ENCODE measurements around the gene MARVELD1. TPM values are rescaled to one million over a fixed set of nuclear protein-coding genes. Genes with fewer than 3 reads are reported as not detected.

MARVELD1 gene
- total and polyA plus RNA-seq, 2 donors = 3.7 to 14.2 TPM

GRCh38 chr10:97717627-97718026 is 4.1 kb downstream of the MARVELD1 start:
- WGBS = 97% methylated on average over 7 of the region's 7 CpGs
- Histone ChIP-seq H3K36me3 (ENCODE audit: control insufficient read depth in 2 of 2, insufficient read depth in 2 of 2, low read length in 1 of 2) (no peaks in the 10 kb centered on the region), H3K27me3 (ENCODE audit: control insufficient read depth in 2 of 2, insufficient read depth in 1 of 2, low read length in 1 of 2) (peaks cover 22 to 54% of the 10 kb centered on the region in 2 donors), H3K4me1 (ENCODE audit: control insufficient read depth in 2 of 2, insufficient read depth in 2 of 2, low read length in 2 of 2) (peaks cover 5 to 9% of the 10 kb centered on the region in 2 donors), H3K4me3 (ENCODE audit: low read length in 2 of 2) (no peak overlapping the region), H3K9me3 (ENCODE audit: control insufficient read depth in 2 of 2, insufficient read depth in 1 of 2, low read length in 1 of 2) (no peaks in the 10 kb centered on the region), H3K27ac (ENCODE audit: low read depth in 1 of 2, low read length in 1 of 2) (no peak overlapping the region)
- DNase-seq (ENCODE audit: low read depth in 6 of 9, low spot score in 9 of 9) = no peak

GRCh38 chr10:97718178-97718577 is 4.6 kb downstream of the MARVELD1 start:
- DNase-seq (ENCODE audit: low read depth in 6 of 9, low spot score in 9 of 9) = no peak
- 83% methylated on average over 6 of the region's 6 CpGs for WGBS

GRCh38 chr10:97718659-97719142 is 5.2 kb downstream of the MARVELD1 start:
- no peak overlapping the region for H3K4me3 ChIP-seq (ENCODE audit: low read length in 2 of 2)
- H3K27me3 ChIP-seq (ENCODE audit: control insufficient read depth in 2 of 2, insufficient read depth in 1 of 2, low read length in 1 of 2) = peaks cover 15 to 44% of the 10 kb centered on the region in 2 donors
- H3K4me1 ChIP-seq (ENCODE audit: control insufficient read depth in 2 of 2, insufficient read depth in 2 of 2, low read length in 2 of 2) = peaks cover 0 to 9% of the 10 kb centered on the region in 2 donors
- H3K9me3 ChIP-seq (ENCODE audit: control insufficient read depth in 2 of 2, insufficient read depth in 1 of 2, low read length in 1 of 2) = no peaks in the 10 kb centered on the region
- H3K27ac ChIP-seq (ENCODE audit: low read depth in 1 of 2, low read length in 1 of 2) = no peak overlapping the region
- WGBS = 91% methylated on average over 8 of the region's 8 CpGs
- H3K36me3 ChIP-seq (ENCODE audit: control insufficient read depth in 2 of 2, insufficient read depth in 2 of 2, low read length in 1 of 2) = no peaks in the 10 kb centered on the region
- DNase-seq (ENCODE audit: low read depth in 6 of 9, low spot score in 9 of 9) = no peak

More at GRCh38 chr10:97718178-97718577, 4.6 kb downstream of the MARVELD1 start:
- Histone ChIP-seq H3K27me3 (ENCODE audit: control insufficient read depth in 2 of 2, insufficient read depth in 1 of 2, low read length in 1 of 2) (peaks cover 18 to 49% of the 10 kb centered on the region in 2 donors), H3K27ac (ENCODE audit: low read depth in 1 of 2, low read length in 1 of 2) (no peak overlapping the region), H3K4me3 (ENCODE audit: low read length in 2 of 2) (no peak overlapping the region), H3K9me3 (ENCODE audit: control insufficient read depth in 2 of 2, insufficient read depth in 1 of 2, low read length in 1 of 2) (no peaks in the 10 kb centered on the region), H3K4me1 (ENCODE audit: control insufficient read depth in 2 of 2, insufficient read depth in 2 of 2, low read length in 2 of 2) (peaks cover 5 to 9% of the 10 kb centered on the region in 2 donors), H3K36me3 (ENCODE audit: control insufficient read depth in 2 of 2, insufficient read depth in 2 of 2, low read length in 1 of 2) (no peaks in the 10 kb centered on the region)

GRCh38 chr10:97719602-97720001 is 6.1 kb downstream of the MARVELD1 start:
- Histone ChIP-seq H3K9me3 (ENCODE audit: control insufficient read depth in 2 of 2, insufficient read depth in 1 of 2, low read length in 1 of 2) (no peaks in the 10 kb centered on the region), H3K27me3 (ENCODE audit: control insufficient read depth in 2 of 2, insufficient read depth in 1 of 2, low read length in 1 of 2) (peaks cover 6 to 36% of the 10 kb centered on the region in 2 donors), H3K27ac (ENCODE audit: low read depth in 1 of 2, low read length in 1 of 2) (no peak overlapping the region), H3K36me3 (ENCODE audit: control insufficient read depth in 2 of 2, insufficient read depth in 2 of 2, low read length in 1 of 2) (no peaks in the 10 kb centered on the region), H3K4me3 (ENCODE audit: low read length in 2 of 2) (no peak overlapping the region), H3K4me1 (ENCODE audit: control insufficient read depth in 2 of 2, insufficient read depth in 2 of 2, low read length in 2 of 2) (peaks cover 0 to 7% of the 10 kb centered on the region in 2 donors)
- 94% methylated on average over 2 of the region's 2 CpGs for WGBS
- DNase-seq (ENCODE audit: low read depth in 6 of 9, low spot score in 9 of 9) = no peak

GRCh38 chr10:97721871-97722780 is 8.6 kb downstream of the MARVELD1 start:
- peaks cover 0 to 15% of the 10 kb centered on the region in 2 donors for H3K27me3 ChIP-seq (ENCODE audit: control insufficient read depth in 2 of 2, insufficient read depth in 1 of 2, low read length in 1 of 2)
- H3K27ac ChIP-seq (ENCODE audit: low read depth in 1 of 2, low read length in 1 of 2) = no peak overlapping the region
- peaks cover 0 to 4% of the 10 kb centered on the region in 2 donors for H3K9me3 ChIP-seq (ENCODE audit: control insufficient read depth in 2 of 2, insufficient read depth in 1 of 2, low read length in 1 of 2)
- no peaks in the 10 kb centered on the region for H3K4me1 ChIP-seq (ENCODE audit: control insufficient read depth in 2 of 2, insufficient read depth in 2 of 2, low read length in 2 of 2)
- H3K4me3 ChIP-seq (ENCODE audit: low read length in 2 of 2) = no peak overlapping the region
- WGBS = 96% methylated on average over 12 of the region's 12 CpGs
- DNase-seq (ENCODE audit: low read depth in 6 of 9, low spot score in 9 of 9) = no peak
- no peaks in the 10 kb centered on the region for H3K36me3 ChIP-seq (ENCODE audit: control insufficient read depth in 2 of 2, insufficient read depth in 2 of 2, low read length in 1 of 2)

- WGBS = 94% methylated on average over 3 of the region's 3 CpGs
- Histone ChIP-seq H3K27ac (ENCODE audit: low read depth in 1 of 2, low read length in 1 of 2) (no peak overlapping the region), H3K4me1 (ENCODE audit: control insufficient read depth in 2 of 2, insufficient read depth in 2 of 2, low read length in 2 of 2) (no peaks in the 10 kb centered on the region), H3K27me3 (ENCODE audit: control insufficient read depth in 2 of 2, insufficient read depth in 1 of 2, low read length in 1 of 2) (peaks cover 0 to 10% of the 10 kb centered on the region in 2 donors), H3K36me3 (ENCODE audit: control insufficient read depth in 2 of 2, insufficient read depth in 2 of 2, low read length in 1 of 2) (no peaks in the 10 kb centered on the region), H3K4me3 (ENCODE audit: low read length in 2 of 2) (no peak overlapping the region), H3K9me3 (ENCODE audit: control insufficient read depth in 2 of 2, insufficient read depth in 1 of 2, low read length in 1 of 2) (peaks cover 0 to 4% of the 10 kb centered on the region in 2 donors)
- DNase-seq (ENCODE audit: low read depth in 6 of 9, low spot score in 9 of 9) = no peak
Measured at GRCh38 chr10:97723001-97723400, 9.5 kb downstream of the MARVELD1 start.

- Histone ChIP-seq H3K27ac (ENCODE audit: low read depth in 1 of 2, low read length in 1 of 2) (no peak overlapping the region), H3K9me3 (ENCODE audit: control insufficient read depth in 2 of 2, insufficient read depth in 1 of 2, low read length in 1 of 2) (peaks cover 0 to 4% of the 10 kb centered on the region in 2 donors), H3K4me1 (ENCODE audit: control insufficient read depth in 2 of 2, insufficient read depth in 2 of 2, low read length in 2 of 2) (no peaks in the 10 kb centered on the region), H3K36me3 (ENCODE audit: control insufficient read depth in 2 of 2, insufficient read depth in 2 of 2, low read length in 1 of 2) (no peaks in the 10 kb centered on the region), H3K4me3 (ENCODE audit: low read length in 2 of 2) (no peak overlapping the region), H3K27me3 (ENCODE audit: control insufficient read depth in 2 of 2, insufficient read depth in 1 of 2, low read length in 1 of 2) (peaks cover 0 to 3% of the 10 kb centered on the region in 2 donors)
- no peak for DNase-seq (ENCODE audit: low read depth in 6 of 9, low spot score in 9 of 9)
- 94% methylated on average over 5 of the region's 5 CpGs for WGBS
Measured at GRCh38 chr10:97724341-97724941, 10.9 kb downstream of the MARVELD1 start.

- Histone ChIP-seq H3K27me3 (ENCODE audit: control insufficient read depth in 2 of 2, insufficient read depth in 1 of 2, low read length in 1 of 2) (peaks cover 0 to 3% of the 10 kb centered on the region in 2 donors), H3K27ac (ENCODE audit: low read depth in 1 of 2, low read length in 1 of 2) (peak overlapping the region in 1 of 2 donors; percentile 1), H3K4me1 (ENCODE audit: control insufficient read depth in 2 of 2, insufficient read depth in 2 of 2, low read length in 2 of 2) (no peaks in the 10 kb centered on the region), H3K36me3 (ENCODE audit: control insufficient read depth in 2 of 2, insufficient read depth in 2 of 2, low read length in 1 of 2) (no peaks in the 10 kb centered on the region), H3K4me3 (ENCODE audit: low read length in 2 of 2) (no peak overlapping the region), H3K9me3 (ENCODE audit: control insufficient read depth in 2 of 2, insufficient read depth in 1 of 2, low read length in 1 of 2) (peaks cover 0 to 4% of the 10 kb centered on the region in 2 donors)
- WGBS = 94% methylated on average over 8 of the region's 8 CpGs
- no peak for DNase-seq (ENCODE audit: low read depth in 6 of 9, low spot score in 9 of 9)
Measured at GRCh38 chr10:97726636-97727178, 13.2 kb downstream of the MARVELD1 start.

GRCh38 chr10:97729014-97729413 is 15.5 kb downstream of the MARVELD1 start:
- DNase-seq (ENCODE audit: low read depth in 6 of 9, low spot score in 9 of 9) = no peak
- H3K4me1 ChIP-seq (ENCODE audit: control insufficient read depth in 2 of 2, insufficient read depth in 2 of 2, low read length in 2 of 2) = no peaks in the 10 kb centered on the region
- peaks cover 0 to 4% of the 10 kb centered on the region in 2 donors for H3K9me3 ChIP-seq (ENCODE audit: control insufficient read depth in 2 of 2, insufficient read depth in 1 of 2, low read length in 1 of 2)
- H3K36me3 ChIP-seq (ENCODE audit: control insufficient read depth in 2 of 2, insufficient read depth in 2 of 2, low read length in 1 of 2) = no peaks in the 10 kb centered on the region
- WGBS = 95% methylated on average over 5 of the region's 5 CpGs
- H3K4me3 ChIP-seq (ENCODE audit: low read length in 2 of 2) = no peak overlapping the region
- peaks cover 0 to 3% of the 10 kb centered on the region in 2 donors for H3K27me3 ChIP-seq (ENCODE audit: control insufficient read depth in 2 of 2, insufficient read depth in 1 of 2, low read length in 1 of 2)
- no peak overlapping the region for H3K27ac ChIP-seq (ENCODE audit: low read depth in 1 of 2, low read length in 1 of 2)

Data from thymus (tissue), 11 donors.